Stomach (tissue), 4 donors: ENCODE measurements around the gene PKD1L1.

ENCODE experiments used
- EP300 ChIP-seq: sonication (generic); formaldehyde crosslinking; IDR thresholded peaks from one replicate; pipeline ENCODE4 v1.6.1; 2017; ENCODE audit warnings: antibody characterized with exemption
- POLR2AphosphoS5 ChIP-seq, 3 donors: sonication (generic); formaldehyde crosslinking; IDR thresholded peaks; one replicate each; pipeline ENCODE4 v1.6.1; 2016; ENCODE audit warnings: antibody characterized with exemption in 3 of 3
- TF ChIP-seq, protein P1 (sequence below), 7 experiments: fragments of 450-650 bp in 4 of 7; fragments of 200-600 bp in 3 of 7; sonication (generic) in 3 of 7; IDR thresholded peaks; one replicate each; pipeline ENCODE4 v1.5.1; 2016 to 2019; ENCODE audit warnings: antibody characterized with exemption in 7 of 7, control low read depth in 2 of 7, mild to moderate bottlenecking in 1 of 7

DNA sequence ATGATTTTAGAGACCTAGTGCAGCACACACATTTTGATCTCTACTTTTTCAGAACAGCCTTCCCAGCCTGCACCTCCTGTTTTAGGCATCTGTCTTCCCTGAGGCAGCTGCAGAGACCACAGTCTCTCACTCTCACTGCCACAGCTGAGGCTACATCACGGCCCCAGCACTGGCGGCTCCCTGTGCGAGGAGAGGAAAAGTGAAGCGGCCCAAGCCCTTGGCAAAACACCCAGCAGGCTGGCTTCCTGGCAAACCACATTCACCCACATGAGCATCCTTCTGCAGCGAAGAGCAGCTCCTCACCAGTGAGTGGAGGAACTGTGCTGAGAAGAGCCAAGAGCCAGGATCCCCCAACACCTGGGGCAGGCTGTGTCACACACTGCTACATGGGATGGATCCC lies 17.2 kb upstream of the PKD1L1 start:
- TF ChIP-seq, protein P1, sequence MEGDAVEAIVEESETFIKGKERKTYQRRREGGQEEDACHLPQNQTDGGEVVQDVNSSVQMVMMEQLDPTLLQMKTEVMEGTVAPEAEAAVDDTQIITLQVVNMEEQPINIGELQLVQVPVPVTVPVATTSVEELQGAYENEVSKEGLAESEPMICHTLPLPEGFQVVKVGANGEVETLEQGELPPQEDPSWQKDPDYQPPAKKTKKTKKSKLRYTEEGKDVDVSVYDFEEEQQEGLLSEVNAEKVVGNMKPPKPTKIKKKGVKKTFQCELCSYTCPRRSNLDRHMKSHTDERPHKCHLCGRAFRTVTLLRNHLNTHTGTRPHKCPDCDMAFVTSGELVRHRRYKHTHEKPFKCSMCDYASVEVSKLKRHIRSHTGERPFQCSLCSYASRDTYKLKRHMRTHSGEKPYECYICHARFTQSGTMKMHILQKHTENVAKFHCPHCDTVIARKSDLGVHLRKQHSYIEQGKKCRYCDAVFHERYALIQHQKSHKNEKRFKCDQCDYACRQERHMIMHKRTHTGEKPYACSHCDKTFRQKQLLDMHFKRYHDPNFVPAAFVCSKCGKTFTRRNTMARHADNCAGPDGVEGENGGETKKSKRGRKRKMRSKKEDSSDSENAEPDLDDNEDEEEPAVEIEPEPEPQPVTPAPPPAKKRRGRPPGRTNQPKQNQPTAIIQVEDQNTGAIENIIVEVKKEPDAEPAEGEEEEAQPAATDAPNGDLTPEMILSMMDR (IDR thresholded peaks at IDR 0.05): no peak
- TF ChIP-seq EP300 (no peak), POLR2AphosphoS5 (IDR thresholded peaks at IDR 0.05) (no peak)
